PC-9 (cell line): ENCODE data around the gene SARS1. TPM values are rescaled to one million over a fixed set of nuclear protein-coding genes. Genes with fewer than 3 reads are reported as not detected.

Source experiments
- BruUV-seq: library from RNA; stranded (reverse); fragments of 400-500 nt; replicated peaks from 2 replicates; lab custom pipeline; 2021; lab: Mats Ljungman, UMichigan
- CTCF ChIA-PET: fragments of 300-600 bp; sonication (Branson Sonifier 250); formaldehyde crosslinking; loops from one replicate; lab custom pipeline; 2022; ENCODE audit warnings: antibody characterized with exemption; lab: Charles Lee
- POLR2A ChIA-PET: fragments of 300-600 bp; sonication (Branson Sonifier 250); formaldehyde crosslinking; loops from one replicate; lab custom pipeline; 2022; ENCODE audit warnings: antibody characterized with exemption; ENCODE audit not compliant: unreplicated experiment; lab: Charles Lee
- DNase-seq, 2 experiments: peaks; one replicate each; pipeline versions ENCODE4 v3.0.0 to v3.0.0-alpha.2; 2015 to 2022; ENCODE audit warnings: mixed read lengths in 1 of 2
- H2AFZ ChIP-seq: fragments of 200-600 bp; sonication (generic); 2 replicates; pipeline ENCODE4 v1.8.1; 2017; ENCODE audit warnings: antibody characterized with exemption
- H3F3A ChIP-seq: fragments of 200-600 bp; sonication (generic); 2 replicates; pipeline ENCODE4 v1.8.1; 2017; ENCODE audit warnings: antibody characterized with exemption, mild to moderate bottlenecking, low read depth; ENCODE audit not compliant: insufficient read depth
- H3K27ac ChIP-seq: fragments of 200-600 bp; sonication (generic); 2 replicates; pipeline ENCODE4 v1.6.1; 2016; ENCODE audit warnings: mixed run types
- H3K27me3 ChIP-seq: fragments of 200-600 bp; sonication (generic); 2 replicates; pipeline ENCODE4 v1.6.1; 2016; ENCODE audit warnings: low read depth, mixed run types; ENCODE audit not compliant: insufficient read depth
- H3K36me3 ChIP-seq: fragments of 200-600 bp; sonication (generic); 2 replicates; pipeline ENCODE4 v1.6.1; 2016; ENCODE audit warnings: low read depth, mixed run types
- H3K4me1 ChIP-seq: fragments of 200-600 bp; sonication (generic); replicated peaks from 2 replicates; pipeline ENCODE4 v1.6.1; 2016; ENCODE audit warnings: mixed run types; ENCODE audit not compliant: insufficient read depth
- H3K4me2 ChIP-seq: fragments of 200-600 bp; sonication (generic); 2 replicates; pipeline ENCODE4 v1.6.1; 2017; ENCODE audit warnings: mixed run types
- H3K4me3 ChIP-seq: fragments of 200-600 bp; sonication (generic); 2 replicates; pipeline ENCODE4 v1.6.1; 2016; ENCODE audit warnings: mixed run types
- H3K79me2 ChIP-seq: fragments of 200-600 bp; sonication (generic); 2 replicates; pipeline ENCODE4 v1.6.1; 2017; ENCODE audit warnings: low read depth, mixed run types
- H3K9me2 ChIP-seq: fragments of 200-600 bp; sonication (generic); 2 replicates; pipeline ENCODE4 v1.8.1; 2017; ENCODE audit warnings: mild to moderate bottlenecking; ENCODE audit not compliant: insufficient read depth
- H3K9me3 ChIP-seq: fragments of 200-600 bp; sonication (generic); 2 replicates; pipeline ENCODE4 v1.8.1; 2016; ENCODE audit warnings: low read depth; ENCODE audit not compliant: insufficient read depth
- H4K20me1 ChIP-seq: fragments of 200-600 bp; sonication (generic); 2 replicates; pipeline ENCODE4 v1.8.1; 2017; ENCODE audit not compliant: insufficient read depth
- CTCF ChIP-seq: fragments of 200-600 bp; sonication (generic); conservative IDR thresholded peaks from 2 replicates; pipeline ENCODE4 v1.6.1; 2017; ENCODE audit warnings: mixed run types, antibody characterized with exemption, mild to moderate bottlenecking, moderate library complexity
- EZH2 ChIP-seq: fragments of 200-600 bp; sonication (generic); IDR thresholded peaks from 2 replicates; pipeline ENCODE4 v1.8.0; 2017; ENCODE audit warnings: antibody characterized with exemption, low read depth
- intact Hi-C: fragments of 100-400 bp; cut with micrococcal nuclease; formaldehyde crosslinking; loops from one replicate; pipeline ENCODE4 v1.10.0; 2022; ENCODE audit not compliant: unreplicated experiment
- total RNA-seq: library from RNA; stranded (reverse); gene quantifications from 2 replicates; pipeline ENCODE4 v1.2.3, GENCODE V29; 2021

SARS1 gene
- total RNA-seq, 1 experiment from 2014 or later, result 206 TPM

- Histone ChIP-seq H3K9me2 (no peaks in the 10 kb centered on the region), H3K79me2 (peaks cover 28% of the 10 kb centered on the region), H3K36me3 (no peaks in the 10 kb centered on the region), H3K9me3 (no peaks in the 10 kb centered on the region), H3K4me2 (peak overlapping the region; percentile 80), H3K27me3 (no peaks in the 10 kb centered on the region), H3K4me1 (peaks cover 57% of the 10 kb centered on the region), H2AFZ (peak overlapping the region; percentile 54; the same call in 1 of the 2 replicates), H3F3A (peaks cover 50% of the 10 kb centered on the region), H3K27ac (peak overlapping the region; percentile 78), H3K4me3 (peak overlapping the region; percentile 49), H4K20me1 (no peaks in the 10 kb centered on the region)
- intact Hi-C loops, result loop anchor here (1.0 kb wide), 2 partner anchors 12 to 123 kb away; no protein-coding TSS in a partner anchor
- ChIA-PET CTCF (interaction anchor here (0.7 kb wide), 1 partner anchor 209 kb away, joined by 5 read pairs; the partner anchor contains the start of gene ATXN7L2), POLR2A (no interaction called here)
- BruUV-seq, result no TSS peak
- peak; percentile 88 to 99 for DNase-seq
- TF ChIP-seq CTCF (no peak), EZH2 (no peak)
Observed at GRCh38 chr1:109274533-109275476, 61.1 kb downstream of the SARS1 start.

GRCh38 chr1:109275706-109276345, 62.1 kb downstream of the SARS1 start:
- Histone ChIP-seq H3K36me3 (no peaks in the 10 kb centered on the region), H3K4me2 (peak overlapping the region; percentile 80), H3K79me2 (peaks cover 38% of the 10 kb centered on the region), H3K4me1 (peaks cover 57% of the 10 kb centered on the region), H3K27ac (peak overlapping the region; percentile 78), H3K27me3 (no peaks in the 10 kb centered on the region), H3K4me3 (peak overlapping the region; percentile 49), H3F3A (peaks cover 54% of the 10 kb centered on the region), H2AFZ (peak overlapping the region; percentile 46; the same call in 1 of the 2 replicates), H3K9me3 (no peaks in the 10 kb centered on the region), H4K20me1 (no peaks in the 10 kb centered on the region), H3K9me2 (no peaks in the 10 kb centered on the region)
- no TSS peak for BruUV-seq
- ChIA-PET CTCF (interaction anchor here (0.6 to 1.5 kb wide), 3 partner anchors 12 to 123 kb away, joined by 3 to 11 read pairs (median 6); no protein-coding TSS in a partner anchor), POLR2A (interaction anchor here (0.6 to 0.9 kb wide), 4 partner anchors 48 to 151 kb away, joined by 3 to 17 read pairs (median 5); no protein-coding TSS in a partner anchor)
- intact Hi-C loops, result loop anchor here (1.0 kb wide), 1 partner anchor 122 kb away; no protein-coding TSS in a partner anchor
- no peak for DNase-seq
- TF ChIP-seq CTCF (no peak), EZH2 (no peak)
